Fibroblast of lung (primary cell): ENCODE results near the gene HCN2. TPM values are rescaled to one million over a fixed set of nuclear protein-coding genes. Genes with fewer than 3 reads are reported as not detected.

Experiments used
- DNase-seq, 2 donors: peaks; one replicate each; pipeline versions ENCODE4 v3.0.0 to v3.0.0-alpha.2; 2010; ENCODE audit warnings: low read depth in 2 of 2
- H2AFZ ChIP-seq: 2 replicates; pipeline ENCODE4 v1.5.1; 2012; ENCODE audit warnings: low read length, control low read depth, inconsistent platforms
- H3K27ac ChIP-seq: 2 replicates; pipeline ENCODE4 v1.5.1; 2011; ENCODE audit warnings: low read length, control low read depth; ENCODE audit not compliant: insufficient read depth
- H3K27me3 ChIP-seq: 2 replicates; pipeline ENCODE4 v1.5.1; 2011; ENCODE audit warnings: mild to moderate bottlenecking, low read length; ENCODE audit not compliant: control insufficient read depth, insufficient read depth
- H3K36me3 ChIP-seq: 2 replicates; pipeline ENCODE4 v1.5.1; 2011; ENCODE audit warnings: low read length; ENCODE audit not compliant: control insufficient read depth, insufficient read depth
- H3K4me1 ChIP-seq: 2 replicates; pipeline ENCODE4 v1.5.1; 2011; ENCODE audit warnings: low read length; ENCODE audit not compliant: control insufficient read depth, insufficient read depth; ENCODE audit errors: extremely low read depth
- H3K4me2 ChIP-seq: 2 replicates; pipeline ENCODE4 v1.5.1; 2011; ENCODE audit warnings: low read length, control low read depth; ENCODE audit not compliant: insufficient read depth; ENCODE audit errors: extremely low read depth
- H3K4me3 ChIP-seq, 4 experiments: fragments of 200-600 bp in 1 of 4; sonication (generic) in 1 of 4; replicated peaks in 1 of 4; 2 replicates each; pipeline ENCODE4 v1.5.1; 2011 to 2016; ENCODE audit warnings: low read length in 4 of 4, low read depth in 3 of 4, mild to moderate bottlenecking in 3 of 4, control low read depth in 2 of 4, inconsistent platforms in 1 of 4, mixed read lengths in 1 of 4; ENCODE audit not compliant: insufficient read depth in 1 of 4; ENCODE audit errors: control extremely low read depth in 1 of 4
- H3K79me2 ChIP-seq: 2 replicates; pipeline ENCODE4 v1.5.1; 2012; ENCODE audit warnings: mild to moderate bottlenecking, low read length, inconsistent platforms; ENCODE audit not compliant: control insufficient read depth, insufficient read depth
- H3K9ac ChIP-seq: 2 replicates; pipeline ENCODE4 v1.5.1; 2011; ENCODE audit warnings: mild to moderate bottlenecking, low read length, control low read depth; ENCODE audit not compliant: insufficient read depth
- H3K9me3 ChIP-seq: 2 replicates; pipeline ENCODE4 v1.5.1; 2012; ENCODE audit warnings: low read depth, low read length; ENCODE audit not compliant: control insufficient read depth, insufficient read depth
- H4K20me1 ChIP-seq: 2 replicates; pipeline ENCODE4 v1.5.1; 2011; ENCODE audit warnings: low read length; ENCODE audit not compliant: control insufficient read depth, insufficient read depth; ENCODE audit errors: extremely low read depth
- EZH2 ChIP-seq: IDR thresholded peaks from 2 replicates; pipeline ENCODE4 v1.5.1; 2012; ENCODE audit warnings: low read length, control low read depth, mild to moderate bottlenecking; ENCODE audit errors: missing control alignments
- polyA plus RNA-seq, 2 donors: library from polyadenylated mRNA; depleted of rRNA in 1 of 2; stranded (reverse) in 1 of 2; unstranded in 1 of 2; fragments of >200 nt; gene quantifications; 2 replicates each; pipeline ENCODE4 v1.2.1, GENCODE V29; 2011 to 2012; ENCODE audit warnings: missing spikeins in 1 of 2
- total RNA-seq: library from RNA; depleted of rRNA; stranded (reverse); fragments of >200 nt; gene quantifications from 2 replicates; pipeline ENCODE4 v1.2.1, GENCODE V29; 2014
- TF ChIP-seq, protein P1 (sequence below), 2 donors: IDR thresholded peaks in 1 of 2; conservative IDR thresholded peaks in 1 of 2; 1 replicate in 1 of 2; 2 replicates in 1 of 2; pipeline ENCODE4 v1.5.1; 2011 to 2012; ENCODE audit warnings: low read length in 2 of 2, control low read depth in 1 of 2, inconsistent platforms in 1 of 2, low read depth in 1 of 2, mild to moderate bottlenecking in 1 of 2

The HCN2 gene
- total and polyA plus RNA-seq, 2 donors (not counting 1 experiment from before 2014, with no cell fraction given): 0.49 to 0.50 TPM

DNA sequence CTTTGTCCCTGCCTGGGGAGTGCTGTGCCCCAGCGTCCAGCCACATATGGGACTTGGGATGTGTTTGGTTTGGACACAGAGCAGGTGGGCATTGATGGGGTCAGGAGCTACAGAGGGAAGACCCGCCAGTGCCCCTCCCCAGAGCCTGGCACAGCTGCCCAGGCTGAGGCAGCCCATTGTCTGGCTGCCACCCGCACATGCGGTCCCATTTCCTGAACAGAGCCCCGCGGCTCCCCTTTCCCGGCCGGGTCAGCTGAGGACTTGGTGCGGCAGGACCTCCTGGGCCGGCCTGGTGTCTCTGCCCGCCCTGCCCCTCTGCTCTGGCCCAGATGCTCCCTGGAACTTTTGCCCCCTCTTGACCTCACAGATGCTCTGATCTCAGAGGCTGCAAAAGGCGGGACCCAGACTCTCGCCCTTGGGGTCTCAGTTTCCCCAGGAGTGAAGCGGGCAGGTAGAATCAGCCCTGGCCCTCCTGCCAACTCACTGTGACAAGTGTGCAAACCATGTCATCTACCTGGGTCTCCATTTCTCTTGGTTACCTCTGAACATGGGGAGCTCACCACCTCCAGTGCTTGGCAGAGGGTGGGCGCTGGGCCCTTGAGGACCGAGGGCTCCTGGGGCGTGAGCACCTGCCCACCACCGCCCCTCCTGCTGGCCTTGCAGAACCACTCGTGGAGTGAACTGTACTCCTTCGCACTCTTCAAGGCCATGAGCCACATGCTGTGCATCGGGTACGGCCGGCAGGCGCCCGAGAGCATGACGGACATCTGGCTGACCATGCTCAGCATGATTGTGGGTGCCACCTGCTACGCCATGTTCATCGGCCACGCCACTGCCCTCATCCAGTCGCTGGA lies 17.8 kb downstream of the HCN2 start:
- DNase-seq: no peak
- H3K4me3 ChIP-seq: no peak overlapping the region
- no peaks in the 10 kb centered on the region for H3K36me3 ChIP-seq
- no peak overlapping the region for H3K4me2 ChIP-seq
- TF ChIP-seq EZH2: no peak
- TF ChIP-seq, protein P1, sequence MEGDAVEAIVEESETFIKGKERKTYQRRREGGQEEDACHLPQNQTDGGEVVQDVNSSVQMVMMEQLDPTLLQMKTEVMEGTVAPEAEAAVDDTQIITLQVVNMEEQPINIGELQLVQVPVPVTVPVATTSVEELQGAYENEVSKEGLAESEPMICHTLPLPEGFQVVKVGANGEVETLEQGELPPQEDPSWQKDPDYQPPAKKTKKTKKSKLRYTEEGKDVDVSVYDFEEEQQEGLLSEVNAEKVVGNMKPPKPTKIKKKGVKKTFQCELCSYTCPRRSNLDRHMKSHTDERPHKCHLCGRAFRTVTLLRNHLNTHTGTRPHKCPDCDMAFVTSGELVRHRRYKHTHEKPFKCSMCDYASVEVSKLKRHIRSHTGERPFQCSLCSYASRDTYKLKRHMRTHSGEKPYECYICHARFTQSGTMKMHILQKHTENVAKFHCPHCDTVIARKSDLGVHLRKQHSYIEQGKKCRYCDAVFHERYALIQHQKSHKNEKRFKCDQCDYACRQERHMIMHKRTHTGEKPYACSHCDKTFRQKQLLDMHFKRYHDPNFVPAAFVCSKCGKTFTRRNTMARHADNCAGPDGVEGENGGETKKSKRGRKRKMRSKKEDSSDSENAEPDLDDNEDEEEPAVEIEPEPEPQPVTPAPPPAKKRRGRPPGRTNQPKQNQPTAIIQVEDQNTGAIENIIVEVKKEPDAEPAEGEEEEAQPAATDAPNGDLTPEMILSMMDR (conservative IDR thresholded peaks at IDR 0.05 in 1 of 2, IDR thresholded peaks at IDR 0.05 in 1 of 2; ENCODE audit: low read depth in 1 of 2, low read length in 2 of 2): no peak
- no peaks in the 10 kb centered on the region for H4K20me1 ChIP-seq
- H3K27me3 ChIP-seq: no peaks in the 10 kb centered on the region
- H3K9ac ChIP-seq: no peak overlapping the region
- no peak overlapping the region for H2AFZ ChIP-seq
- no peak overlapping the region for H3K27ac ChIP-seq
- H3K4me1 ChIP-seq: peaks cover 9% of the 10 kb centered on the region
- H3K9me3 ChIP-seq: no peaks in the 10 kb centered on the region
- no peaks in the 10 kb centered on the region for H3K79me2 ChIP-seq

DNA sequence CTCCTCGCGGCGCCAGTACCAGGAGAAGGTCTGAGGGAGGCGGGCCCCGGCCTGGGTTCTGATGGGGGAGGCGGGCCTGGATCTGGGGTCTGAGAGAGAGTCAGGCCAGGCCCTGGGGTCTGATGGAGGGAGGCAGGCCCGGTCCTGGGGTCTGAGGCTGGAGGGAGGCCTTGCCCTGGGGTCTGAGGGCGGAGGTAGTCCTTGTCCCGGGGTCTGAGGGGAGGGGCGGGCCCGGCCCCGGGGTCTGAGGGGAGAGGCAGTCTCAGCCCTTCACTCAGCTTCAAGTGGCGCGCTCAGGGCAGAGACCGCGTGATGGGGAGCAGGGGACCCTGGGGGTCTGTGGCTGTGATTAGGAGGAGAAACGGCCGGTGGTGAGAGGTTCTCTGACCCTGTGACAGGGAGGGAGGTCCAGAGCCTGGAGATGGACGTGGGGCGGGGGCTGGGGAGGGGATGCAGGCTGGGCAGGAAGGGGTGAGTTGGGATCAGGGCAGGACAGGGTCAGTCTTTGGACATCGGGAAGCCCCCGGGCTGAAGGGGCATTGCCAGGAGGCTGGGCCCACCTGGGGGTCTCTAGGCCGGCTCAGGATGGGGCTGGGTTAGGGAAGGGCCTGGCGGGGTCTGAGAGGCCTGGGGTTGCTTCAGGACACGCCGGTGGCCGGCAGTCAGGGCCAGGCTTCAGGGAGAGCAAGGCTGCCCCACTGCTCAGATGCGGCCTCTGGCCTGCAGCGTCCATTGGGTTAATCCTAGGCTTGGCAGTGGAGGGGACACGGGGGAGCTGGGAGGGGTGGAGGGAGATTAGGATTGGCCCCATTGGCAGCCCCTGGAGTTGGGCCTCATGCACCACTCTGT lies 18.7 kb downstream of the HCN2 start:
- Histone ChIP-seq H3K36me3 (no peaks in the 10 kb centered on the region), H3K79me2 (no peaks in the 10 kb centered on the region), H4K20me1 (no peaks in the 10 kb centered on the region), H3K9ac (no peak overlapping the region), H3K9me3 (no peaks in the 10 kb centered on the region), H3K4me1 (peaks cover 9% of the 10 kb centered on the region), H3K4me2 (no peak overlapping the region), H3K27ac (no peak overlapping the region), H3K4me3 (no peak overlapping the region), H3K27me3 (no peaks in the 10 kb centered on the region), H2AFZ (no peak overlapping the region)
- TF ChIP-seq, protein P1 (conservative IDR thresholded peaks at IDR 0.05 in 1 of 2, IDR thresholded peaks at IDR 0.05 in 1 of 2; ENCODE audit: low read depth in 1 of 2, low read length in 2 of 2): no peak
- no peak for TF ChIP-seq EZH2
- no peak for DNase-seq

DNA sequence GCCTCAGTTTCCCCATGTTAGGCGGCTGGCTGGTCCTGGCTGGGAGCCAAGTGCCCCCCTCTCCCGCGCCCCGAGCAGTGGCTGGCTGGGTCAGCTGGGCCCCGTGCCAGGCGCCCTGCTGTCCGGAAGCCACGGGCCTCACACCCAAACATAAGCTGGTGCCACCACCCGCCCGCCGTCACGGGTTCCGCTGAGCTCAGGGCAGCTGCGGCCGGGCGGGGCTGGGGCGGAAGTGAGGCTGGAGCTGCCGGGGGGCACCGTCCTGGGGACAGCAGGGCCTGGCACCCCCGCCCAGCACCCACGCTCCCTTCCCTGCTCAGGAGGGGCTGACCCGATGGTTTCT lies 19.3 kb downstream of the HCN2 start:
- Histone ChIP-seq H3K4me3 (no peak overlapping the region), H3K4me2 (no peak overlapping the region), H3K4me1 (peaks cover 9% of the 10 kb centered on the region), H3K36me3 (no peaks in the 10 kb centered on the region), H4K20me1 (no peaks in the 10 kb centered on the region), H3K27ac (no peak overlapping the region), H3K9ac (no peak overlapping the region), H3K9me3 (no peaks in the 10 kb centered on the region), H2AFZ (no peak overlapping the region), H3K79me2 (no peaks in the 10 kb centered on the region), H3K27me3 (no peaks in the 10 kb centered on the region)
- DNase-seq: no peak
- TF ChIP-seq, protein P1 (conservative IDR thresholded peaks at IDR 0.05 in 1 of 2, IDR thresholded peaks at IDR 0.05 in 1 of 2; ENCODE audit: low read depth in 1 of 2, low read length in 2 of 2): no peak
- no peak for TF ChIP-seq EZH2
